GM12872 (cell line): Measurements from ENCODE around the gene DHDDS.

Source experiments
- TF ChIP-seq, protein P1 (sequence below): IDR thresholded peaks from 3 replicates; pipeline ENCODE4 v1.5.1; 2011; ENCODE audit warnings: low read depth, mild to moderate bottlenecking, low read length, moderate library complexity; ENCODE audit not compliant: insufficient read depth

Gene DHDDS

GRCh38 chr1:26452459-26453183 is 20.5 kb downstream of the DHDDS start:
- TF ChIP-seq, protein P1, sequence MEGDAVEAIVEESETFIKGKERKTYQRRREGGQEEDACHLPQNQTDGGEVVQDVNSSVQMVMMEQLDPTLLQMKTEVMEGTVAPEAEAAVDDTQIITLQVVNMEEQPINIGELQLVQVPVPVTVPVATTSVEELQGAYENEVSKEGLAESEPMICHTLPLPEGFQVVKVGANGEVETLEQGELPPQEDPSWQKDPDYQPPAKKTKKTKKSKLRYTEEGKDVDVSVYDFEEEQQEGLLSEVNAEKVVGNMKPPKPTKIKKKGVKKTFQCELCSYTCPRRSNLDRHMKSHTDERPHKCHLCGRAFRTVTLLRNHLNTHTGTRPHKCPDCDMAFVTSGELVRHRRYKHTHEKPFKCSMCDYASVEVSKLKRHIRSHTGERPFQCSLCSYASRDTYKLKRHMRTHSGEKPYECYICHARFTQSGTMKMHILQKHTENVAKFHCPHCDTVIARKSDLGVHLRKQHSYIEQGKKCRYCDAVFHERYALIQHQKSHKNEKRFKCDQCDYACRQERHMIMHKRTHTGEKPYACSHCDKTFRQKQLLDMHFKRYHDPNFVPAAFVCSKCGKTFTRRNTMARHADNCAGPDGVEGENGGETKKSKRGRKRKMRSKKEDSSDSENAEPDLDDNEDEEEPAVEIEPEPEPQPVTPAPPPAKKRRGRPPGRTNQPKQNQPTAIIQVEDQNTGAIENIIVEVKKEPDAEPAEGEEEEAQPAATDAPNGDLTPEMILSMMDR = no peak

GRCh38 chr1:26459148-26459547 is 27.0 kb downstream of the DHDDS start:
- TF ChIP-seq, protein P1 = no peak

GRCh38 chr1:26459573-26460031 is 27.5 kb downstream of the DHDDS start:
- TF ChIP-seq, protein P1 = no peak

DNA sequence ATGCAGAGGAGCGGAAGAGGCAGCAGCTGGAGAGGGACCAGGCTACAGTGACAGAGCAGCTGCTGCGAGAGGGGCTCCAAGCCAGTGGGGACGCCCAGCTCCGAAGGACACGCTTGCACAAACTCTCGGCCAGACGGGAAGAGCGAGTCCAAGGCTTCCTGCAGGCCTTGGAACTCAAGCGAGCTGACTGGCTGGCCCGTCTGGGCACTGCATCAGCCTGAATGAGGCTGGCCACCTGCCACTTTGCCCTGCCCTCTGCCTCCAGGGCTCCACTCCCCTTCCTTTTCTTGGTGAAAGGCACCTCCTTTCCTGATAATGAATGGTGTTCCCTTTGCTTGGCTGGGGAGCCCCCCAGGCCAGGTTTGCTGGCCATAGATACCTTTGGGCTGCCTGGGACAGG is 36.8 kb downstream of the DHDDS start:
- TF ChIP-seq, protein P1 = no peak

GRCh38 chr1:26469558-26469957 is 37.4 kb downstream of the DHDDS start:
- TF ChIP-seq, protein P1 = no peak

DNA sequence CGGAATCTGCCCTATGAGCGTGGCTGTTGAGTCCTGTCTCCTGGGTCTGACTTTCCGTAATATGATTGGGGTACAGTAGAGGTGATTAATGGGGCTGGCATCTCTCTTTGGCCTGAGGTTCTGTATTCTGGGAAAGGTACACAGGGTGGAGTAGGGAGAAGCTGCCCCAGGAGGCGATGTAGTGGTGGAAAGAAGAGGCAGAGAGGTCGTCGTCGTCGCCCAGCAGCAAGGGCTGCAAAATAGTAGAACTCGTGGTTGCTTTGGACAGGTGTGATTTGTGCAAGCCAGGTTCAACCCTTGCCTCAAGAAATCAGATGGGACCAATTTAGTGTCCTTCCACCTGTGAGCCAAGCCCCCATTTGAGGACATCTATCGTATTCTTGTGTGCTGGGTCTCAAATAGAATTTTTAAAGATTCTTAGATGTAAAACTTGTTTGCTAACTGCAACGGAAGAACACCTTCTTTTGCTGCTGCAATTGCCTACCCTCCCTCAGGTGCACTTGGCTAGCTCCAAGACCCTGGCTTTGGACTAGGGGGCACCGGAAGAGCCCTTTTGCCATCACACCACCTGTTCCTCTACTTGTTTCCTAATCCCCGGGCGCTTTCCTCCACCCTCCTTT is 38.9 kb downstream of the DHDDS start:
- TF ChIP-seq, protein P1 = no peak

DNA sequence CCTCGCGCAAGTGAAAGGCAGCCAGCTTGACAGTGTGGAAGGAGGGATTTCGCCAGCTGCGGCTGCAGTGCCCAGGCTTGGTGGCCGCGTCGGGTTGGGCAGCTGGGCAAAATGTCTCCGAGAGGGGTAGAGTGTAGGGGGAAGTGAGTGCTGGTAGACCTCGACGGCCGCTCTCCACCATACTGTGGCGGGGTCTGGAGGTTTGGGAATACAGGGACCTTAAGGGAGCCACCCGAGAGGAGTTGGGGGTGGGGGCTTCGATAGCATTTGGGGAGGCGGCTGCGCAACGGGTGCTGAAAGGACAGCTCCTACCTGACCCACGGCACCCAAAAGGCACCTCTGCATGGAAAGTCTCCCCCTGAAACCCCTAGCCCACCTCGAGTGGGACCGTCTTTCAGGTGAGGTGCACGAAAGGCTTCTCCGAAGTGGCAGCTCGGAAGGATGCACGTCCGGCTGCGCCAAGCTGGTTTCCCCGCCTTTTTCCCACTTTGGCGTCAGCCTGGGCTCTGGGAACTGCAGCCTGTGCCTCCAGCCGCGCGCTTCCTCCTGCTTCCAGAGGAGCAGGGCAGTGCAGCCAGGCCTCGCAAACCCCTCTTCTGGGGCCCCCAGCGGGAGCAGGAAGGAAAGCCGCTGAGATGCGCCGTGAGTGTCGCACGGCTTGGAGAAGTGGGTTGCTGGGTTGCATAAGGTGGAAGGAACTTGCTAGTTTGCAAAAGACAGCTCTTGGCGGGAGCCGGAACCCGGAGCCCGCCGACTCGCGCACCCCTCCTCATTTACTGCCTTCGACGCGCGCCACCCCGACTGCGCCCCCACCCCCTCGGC is 39.6 kb downstream of the DHDDS start:
- TF ChIP-seq, protein P1 = no peak
